NCI-H1694 treated with DMSO at 0.1 percent for 48 hours (cell line): ENCODE results near the gene CSF1R.

Experiments used
- DNase-seq: peaks from one replicate; lab custom pipeline; 2025; lab: John Stamatoyannopoulos, UW

CSF1R gene

DNA sequence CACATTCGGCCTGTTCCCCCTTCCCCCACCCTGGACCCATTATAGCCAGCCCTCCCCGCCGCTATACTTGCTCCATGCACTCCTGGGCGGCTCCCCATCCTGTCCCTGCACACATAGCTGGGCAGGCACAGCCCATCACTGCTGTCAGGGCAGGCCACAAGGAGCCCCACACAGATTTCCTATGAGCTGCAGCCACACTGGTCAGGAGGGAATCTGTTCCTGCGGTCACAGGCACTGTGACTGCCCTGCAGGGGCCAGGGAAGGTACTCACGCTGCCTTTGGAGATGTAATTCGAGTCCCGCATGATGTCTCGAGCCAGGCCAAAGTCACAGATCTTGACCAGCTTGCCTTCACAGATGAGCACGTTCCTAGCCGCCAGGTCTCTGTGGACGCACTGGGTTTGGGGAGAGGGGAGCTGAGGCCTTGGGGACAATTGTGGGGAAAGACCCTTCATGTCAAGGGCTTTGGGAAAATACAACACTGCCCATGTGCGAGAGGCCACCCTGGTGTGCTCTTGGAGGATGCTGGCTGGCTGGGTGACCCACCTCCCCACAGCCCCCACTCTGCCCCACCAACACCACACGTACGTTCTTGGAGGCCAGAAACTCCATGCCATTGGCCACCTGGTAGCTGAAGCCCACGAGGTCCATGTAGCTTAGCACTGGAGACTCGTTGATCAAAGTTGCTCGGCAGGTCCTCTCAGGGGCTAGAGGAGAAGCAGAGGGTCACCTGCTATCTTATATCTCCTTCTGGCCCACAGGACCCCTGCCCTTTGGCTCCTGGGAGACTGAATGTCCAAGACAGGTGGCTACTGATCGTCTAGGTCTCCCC is 34.5 kb upstream of the CSF1R start:
- no peak for DNase-seq

DNA sequence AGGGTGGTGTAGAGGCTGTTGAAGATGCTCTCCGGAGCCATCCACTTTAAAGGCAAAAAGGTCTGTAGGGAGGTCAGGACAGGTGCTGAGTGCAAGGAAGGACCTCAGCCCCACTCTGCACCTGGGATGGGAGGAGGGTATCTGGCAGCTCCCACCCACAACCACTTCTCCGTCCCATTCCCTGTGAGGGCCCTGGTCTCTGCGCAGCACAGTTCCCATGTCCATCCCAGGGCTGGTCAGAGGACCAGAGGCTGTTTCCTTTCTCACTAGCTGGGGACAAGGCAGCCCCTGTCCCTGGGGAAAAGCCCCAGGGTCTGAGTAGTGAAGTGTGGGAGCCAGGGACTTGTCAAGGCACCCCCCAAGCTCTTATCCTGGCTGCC is 33.7 kb upstream of the CSF1R start:
- no peak for DNase-seq

DNA sequence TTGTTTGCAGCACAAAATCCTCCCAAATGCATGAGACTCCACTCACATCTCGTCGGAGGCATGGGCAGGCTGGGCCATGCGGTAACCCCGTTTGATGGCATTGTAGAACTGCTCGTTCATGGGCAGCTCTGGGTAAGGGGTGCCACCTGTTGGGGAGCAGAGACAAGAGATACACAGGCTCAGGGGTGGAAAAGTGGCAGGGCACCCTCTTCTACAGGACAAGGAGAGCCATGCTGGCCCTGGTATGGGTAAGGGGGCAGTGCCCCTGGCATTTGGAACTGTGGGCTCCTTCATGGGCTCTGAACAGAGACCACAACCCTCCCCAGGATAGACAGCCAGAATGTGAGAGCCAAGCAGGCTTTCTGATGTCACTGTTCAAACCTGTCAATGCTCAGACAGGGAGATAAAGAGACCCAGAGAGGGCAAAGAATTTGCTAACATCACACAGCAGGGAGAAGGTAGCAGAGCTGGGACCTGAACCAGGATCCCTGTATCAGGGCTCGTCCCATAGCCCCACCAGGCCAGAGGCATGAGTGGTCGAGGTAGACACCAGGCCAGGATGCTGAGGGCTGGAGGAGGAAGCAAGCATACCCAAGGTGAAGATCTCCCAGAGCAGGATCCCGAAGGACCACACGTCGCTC is 33.2 kb upstream of the CSF1R start:
- no peak for DNase-seq

DNA sequence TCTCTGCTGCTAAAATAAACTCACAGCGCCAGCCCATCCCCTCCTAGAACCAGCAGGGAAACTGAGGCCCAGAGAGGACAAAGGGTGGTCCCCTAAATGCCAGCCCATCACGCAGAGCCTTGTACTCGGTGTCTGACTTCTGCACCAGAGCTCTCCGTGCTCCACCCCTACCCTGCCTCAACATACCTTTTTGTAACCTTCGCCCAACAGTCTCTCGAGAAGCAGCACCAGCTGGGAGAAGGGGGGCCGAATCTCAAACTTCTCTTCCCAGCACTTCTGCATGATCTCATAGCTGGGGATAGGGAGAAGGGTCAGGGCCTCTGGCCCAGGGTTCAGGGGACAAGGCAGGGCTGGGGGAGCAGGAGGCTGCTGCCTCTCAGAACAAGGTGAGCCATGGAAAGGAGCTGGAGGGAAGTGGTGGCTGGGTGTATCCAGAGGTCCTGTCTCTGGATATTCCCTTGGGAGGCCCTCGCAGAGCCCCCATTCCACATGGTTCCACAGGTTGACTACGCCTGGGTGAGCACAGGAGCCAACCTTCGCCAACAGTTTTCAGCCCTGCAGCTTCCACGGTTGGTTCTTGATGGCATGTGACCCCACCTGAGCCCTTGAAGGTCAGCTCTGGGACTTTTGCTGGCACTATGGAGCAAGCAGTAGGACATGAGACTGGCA is 32.3 kb upstream of the CSF1R start:
- DNase-seq: no peak

DNA sequence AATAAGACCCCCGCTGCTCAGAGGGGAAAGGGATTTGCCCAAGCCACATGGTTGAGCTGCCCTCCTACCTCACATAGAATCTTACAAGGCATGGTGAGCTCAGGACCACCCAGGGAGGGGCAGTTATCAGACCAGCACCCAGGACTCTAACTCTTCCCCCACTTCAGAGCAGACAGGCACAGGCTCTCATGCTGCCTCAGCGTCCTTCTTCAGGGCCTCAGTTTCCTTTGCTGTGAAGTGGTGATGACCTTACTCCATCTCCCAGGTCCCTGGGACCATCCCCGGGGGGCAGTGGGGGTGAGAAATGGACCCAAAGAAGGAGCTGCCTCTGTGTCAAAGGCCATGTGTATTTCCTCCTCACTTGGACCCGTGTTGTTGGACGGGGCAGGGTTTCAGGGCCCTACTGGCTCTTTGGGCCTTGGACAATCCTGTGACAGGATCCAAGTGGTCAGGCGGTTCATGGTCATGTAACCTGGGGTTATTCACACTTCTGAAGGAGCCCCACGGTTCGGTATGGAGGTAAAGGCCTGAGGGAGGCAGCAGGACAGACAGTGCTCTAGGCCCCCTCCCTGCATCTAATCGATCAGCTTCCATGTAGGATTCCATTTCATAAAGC is 31.7 kb upstream of the CSF1R start:
- DNase-seq: no peak

DNA sequence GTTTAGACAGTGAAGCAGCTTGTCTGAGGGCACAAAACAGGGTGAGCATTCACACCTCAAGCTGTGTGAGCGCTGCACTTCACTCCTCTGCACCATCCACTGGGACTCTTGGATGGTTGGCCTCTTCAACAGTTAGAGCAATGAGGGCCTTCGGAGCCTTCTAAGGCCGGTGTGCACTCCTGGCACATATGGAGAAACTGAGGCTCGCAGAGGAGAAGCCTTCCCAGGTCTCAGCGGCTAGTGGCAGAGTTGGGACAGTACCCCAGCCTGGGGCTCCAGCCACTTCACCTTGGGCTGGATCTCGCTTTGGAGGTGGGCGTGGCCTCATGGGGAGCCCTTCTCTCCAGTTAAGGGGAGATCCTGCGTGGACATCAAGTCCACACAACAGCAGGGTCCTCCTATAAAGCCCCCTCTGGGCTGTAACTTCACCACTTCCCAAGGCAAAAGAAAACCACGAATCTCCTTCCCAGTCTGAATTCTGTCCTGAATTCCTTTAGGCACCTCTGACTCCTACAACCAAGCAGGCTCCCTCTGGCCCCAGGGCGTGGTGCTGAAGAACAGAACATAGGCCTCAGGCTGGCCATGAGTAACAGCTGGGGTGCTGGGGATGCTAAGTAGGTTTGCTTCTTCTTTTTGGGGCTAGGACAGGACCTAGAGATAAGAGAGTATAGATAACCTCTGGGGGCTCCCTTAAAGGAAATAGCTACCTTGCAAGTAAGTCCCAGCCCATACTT is 30.5 kb upstream of the CSF1R start:
- no peak for DNase-seq

DNA sequence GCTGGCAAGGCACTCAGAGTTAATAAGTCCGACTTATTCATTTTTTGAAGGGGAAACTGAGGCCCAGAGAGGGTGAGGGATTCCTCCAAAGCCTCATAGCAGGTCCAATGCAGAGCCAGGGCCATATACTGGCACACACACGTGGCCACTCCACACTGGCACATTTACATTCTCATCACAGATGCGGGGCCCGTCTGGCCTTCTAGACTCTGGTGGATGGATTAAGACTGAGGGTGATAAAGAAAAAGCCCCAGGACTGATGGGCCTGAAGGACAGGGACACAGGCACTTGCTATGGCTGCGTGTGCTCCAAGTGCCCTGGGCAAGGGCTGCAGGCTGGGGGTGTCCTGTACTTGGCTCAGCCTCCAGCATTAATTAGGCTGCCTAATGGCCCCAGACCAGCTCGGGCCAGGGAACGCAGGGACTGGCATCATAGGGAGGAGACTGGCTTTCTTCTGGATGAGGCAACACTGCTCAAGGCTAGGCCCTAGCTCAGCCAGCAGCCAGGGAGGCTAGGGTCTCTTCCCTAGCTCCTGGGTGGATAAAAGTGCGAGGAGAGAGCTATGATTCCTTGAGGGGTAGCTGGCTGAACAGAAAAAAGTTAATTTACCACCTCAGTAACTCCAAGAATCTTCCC is 28.5 kb upstream of the CSF1R start:
- no peak for DNase-seq

DNA sequence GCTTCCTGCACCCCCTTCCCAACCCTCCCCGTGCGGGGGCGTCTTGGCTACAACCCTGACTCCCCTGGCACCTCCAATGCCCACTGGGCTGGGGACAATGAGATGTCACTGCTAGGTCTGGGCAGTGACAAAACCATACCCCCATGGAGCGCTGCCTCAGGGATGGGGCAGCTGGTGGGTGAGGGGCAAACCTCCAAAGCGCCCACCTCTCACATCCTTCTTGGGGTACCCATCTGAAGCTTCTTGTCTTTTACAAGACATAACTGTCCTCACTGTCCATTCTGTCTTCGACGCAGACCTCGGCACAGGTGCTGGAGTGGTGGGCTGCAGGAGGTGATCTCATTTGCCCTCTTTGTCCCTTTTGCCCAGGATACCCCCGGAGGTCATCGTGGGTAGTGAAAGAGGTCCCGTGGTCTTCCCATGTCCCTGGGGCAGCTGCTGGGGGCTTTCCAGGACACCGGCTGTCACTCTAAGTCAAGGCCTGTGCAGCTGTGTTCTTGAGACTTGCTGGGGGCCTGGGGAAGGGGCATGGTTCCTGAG is 27.8 kb upstream of the CSF1R start:
- DNase-seq: no peak

DNA sequence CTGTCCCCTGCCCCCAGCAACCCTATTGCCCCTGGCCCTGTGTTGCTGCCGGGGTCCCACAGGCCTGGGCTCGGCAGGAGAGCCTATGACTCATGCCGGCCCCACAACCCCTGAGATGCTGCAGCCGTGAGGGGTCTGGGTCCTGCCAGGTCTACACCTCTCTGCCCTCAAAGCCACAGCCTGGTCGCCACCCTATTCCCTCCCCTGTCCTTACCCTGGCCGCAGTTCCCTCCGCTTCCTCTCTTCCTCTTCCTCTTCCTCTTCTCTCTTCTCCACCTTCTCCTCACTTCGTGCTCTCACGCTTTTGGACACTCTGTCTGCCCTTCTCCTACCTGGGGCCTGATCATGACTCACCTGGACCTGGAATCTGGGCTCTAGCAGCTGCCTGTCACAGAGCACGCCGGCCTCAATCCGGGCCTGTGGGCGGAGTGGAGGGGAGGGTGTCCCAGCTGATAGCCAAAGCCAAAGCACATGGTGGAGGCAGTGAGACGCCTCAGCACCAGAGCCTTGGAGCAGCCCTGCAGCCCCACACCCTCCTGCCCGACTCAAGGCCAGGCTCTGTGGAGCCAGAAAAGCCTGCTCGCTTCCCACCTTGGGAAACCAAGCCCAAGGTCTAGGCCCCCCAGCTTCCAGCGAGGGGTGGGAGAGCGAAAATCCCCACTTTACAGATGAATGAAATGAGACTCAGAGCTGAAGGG is 26.8 kb upstream of the CSF1R start:
- DNase-seq: no peak

DNA sequence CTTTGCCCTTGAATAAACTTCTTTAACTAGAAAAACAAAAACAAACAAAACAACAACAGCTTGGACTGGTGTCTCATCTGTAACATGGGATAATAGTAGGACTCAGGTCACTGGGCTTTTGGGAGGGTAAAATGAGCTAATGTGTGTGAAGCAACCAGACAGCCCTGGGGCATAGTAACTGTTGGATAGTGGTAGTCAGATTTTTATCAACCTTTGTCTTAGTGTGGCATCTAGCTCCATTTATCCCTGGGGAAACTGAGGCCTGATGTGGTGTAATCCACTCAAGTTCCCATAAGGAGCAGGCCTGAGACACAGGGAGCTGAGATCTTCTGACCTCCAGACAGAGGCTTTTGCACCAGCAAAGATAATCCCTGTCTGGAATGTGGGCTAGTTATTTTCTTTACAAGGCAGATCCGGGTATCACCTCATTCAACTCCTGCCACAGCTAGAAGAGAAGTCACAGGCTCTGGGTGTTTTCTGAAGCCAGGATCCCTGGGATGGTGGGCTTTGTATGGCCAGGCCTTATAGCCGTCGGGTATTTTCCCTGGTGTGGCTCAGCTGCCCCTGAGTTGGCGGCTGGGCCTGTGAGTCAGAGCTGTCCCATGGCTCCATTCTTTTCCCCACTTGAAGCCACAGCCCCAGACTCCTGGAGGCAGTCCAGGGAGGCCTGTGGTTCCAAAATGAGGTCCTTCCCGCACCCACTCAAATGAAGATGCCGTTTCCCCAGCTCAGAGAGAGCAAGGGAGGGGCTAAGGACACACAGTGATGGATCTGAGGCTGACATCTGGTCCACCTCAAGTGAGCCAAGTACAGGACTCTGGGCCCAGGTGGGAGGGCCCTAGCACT is 26.1 kb upstream of the CSF1R start:
- DNase-seq: no peak

DNA sequence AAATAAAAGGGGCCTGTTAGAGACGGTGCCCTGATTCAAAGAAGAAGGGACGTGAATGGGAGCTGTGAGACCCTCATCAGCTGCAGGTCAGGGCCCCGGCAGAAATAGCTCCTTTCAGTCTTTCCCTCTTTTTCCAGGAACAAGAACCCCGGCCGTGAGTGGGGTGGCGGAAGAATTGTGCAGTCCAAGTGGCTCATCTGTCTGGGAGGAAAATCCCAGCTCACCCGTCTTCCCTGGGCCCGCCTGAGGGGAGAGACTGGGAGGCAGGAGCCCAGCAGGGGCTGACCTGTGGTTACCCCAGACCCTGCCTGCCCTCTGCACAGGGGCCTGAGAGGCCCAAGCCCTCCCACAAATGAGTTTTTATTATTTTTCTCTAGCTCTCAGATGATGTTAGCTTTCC is 24.8 kb upstream of the CSF1R start:
- DNase-seq: no peak

DNA sequence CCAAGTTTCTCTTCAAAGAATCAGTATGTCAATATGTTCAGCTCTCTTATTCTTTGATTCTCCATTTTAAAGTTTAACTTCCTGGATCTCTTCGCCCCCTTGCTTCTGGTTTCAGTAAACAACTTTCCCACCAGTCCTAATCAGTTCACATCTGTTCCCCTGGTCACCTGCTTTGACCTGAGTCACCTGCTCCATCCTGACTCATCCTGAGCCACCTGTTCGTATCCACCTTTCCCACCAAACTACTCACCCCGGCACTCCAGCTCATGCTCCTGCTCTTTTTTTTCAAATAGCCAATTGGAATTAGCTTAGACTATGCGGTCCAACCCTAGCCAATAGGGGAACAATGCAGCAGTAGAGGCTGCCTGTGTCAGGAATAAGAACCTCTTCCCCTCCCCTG is 23.6 kb upstream of the CSF1R start:
- no peak for DNase-seq

DNA sequence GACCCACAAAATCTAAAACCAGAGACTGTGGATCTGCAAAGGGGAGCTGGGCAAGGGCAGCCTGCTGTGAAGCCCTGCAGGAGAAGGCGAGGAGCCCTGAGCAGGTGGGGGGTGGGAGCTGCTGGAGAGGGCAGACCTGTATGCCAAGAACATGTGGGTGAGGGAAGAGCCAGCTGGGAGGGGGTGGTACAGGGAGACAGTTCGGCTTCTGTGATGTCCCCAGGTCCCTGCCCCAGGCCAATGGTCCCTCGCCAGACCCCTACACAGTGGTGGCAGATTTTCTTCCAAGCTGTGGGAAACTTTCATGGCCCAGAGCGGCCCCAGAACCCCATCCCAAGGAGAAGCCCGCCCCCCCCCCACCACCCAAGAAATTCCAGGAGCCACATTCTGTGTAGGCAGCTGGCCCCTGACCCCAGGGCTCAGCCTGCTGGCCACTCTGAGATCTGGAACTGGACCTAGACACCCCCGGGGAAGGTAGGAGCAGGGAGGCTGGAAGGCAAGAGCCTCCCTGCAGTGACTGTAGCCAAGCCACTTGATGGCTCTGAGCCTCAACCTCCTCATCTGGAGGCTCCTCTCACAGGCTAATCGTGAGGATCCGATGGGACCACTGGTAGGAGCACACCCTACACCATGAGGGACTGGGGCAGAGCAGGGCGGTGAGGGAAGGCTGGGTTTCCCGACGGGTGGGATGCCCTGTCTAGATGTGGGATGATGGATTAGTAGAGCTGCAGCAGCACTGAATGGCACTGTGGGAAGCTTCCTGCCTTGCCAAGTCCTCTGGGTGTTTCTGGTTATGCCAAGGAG is 22.6 kb upstream of the CSF1R start:
- no peak for DNase-seq

DNA sequence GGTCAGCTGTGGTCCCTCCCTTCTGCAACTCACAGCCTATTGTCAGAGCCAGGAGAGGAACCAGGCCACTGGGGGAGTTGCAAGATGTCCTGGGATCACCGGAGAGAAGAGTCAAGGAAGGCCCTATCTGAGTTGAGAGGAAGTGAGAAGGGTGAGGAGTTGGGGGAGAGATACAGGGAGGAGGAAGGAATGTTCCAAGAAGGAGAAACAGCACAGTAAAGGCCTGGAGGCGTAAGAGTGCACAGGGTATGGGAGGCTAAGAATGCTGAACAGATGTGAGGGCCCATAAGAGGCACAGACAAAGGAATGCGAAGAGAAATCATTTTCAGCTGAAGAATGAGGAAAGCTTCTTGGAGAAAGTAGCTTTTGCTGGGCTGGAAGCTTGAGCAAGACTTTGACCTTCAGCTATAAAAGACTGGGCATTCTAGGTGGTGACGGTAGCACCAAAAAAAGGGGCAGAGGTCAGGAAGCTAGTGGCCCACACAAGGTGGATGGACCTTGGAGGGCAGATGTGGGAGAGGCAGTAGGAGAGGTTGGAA is 21.6 kb upstream of the CSF1R start:
- DNase-seq: no peak

DNA sequence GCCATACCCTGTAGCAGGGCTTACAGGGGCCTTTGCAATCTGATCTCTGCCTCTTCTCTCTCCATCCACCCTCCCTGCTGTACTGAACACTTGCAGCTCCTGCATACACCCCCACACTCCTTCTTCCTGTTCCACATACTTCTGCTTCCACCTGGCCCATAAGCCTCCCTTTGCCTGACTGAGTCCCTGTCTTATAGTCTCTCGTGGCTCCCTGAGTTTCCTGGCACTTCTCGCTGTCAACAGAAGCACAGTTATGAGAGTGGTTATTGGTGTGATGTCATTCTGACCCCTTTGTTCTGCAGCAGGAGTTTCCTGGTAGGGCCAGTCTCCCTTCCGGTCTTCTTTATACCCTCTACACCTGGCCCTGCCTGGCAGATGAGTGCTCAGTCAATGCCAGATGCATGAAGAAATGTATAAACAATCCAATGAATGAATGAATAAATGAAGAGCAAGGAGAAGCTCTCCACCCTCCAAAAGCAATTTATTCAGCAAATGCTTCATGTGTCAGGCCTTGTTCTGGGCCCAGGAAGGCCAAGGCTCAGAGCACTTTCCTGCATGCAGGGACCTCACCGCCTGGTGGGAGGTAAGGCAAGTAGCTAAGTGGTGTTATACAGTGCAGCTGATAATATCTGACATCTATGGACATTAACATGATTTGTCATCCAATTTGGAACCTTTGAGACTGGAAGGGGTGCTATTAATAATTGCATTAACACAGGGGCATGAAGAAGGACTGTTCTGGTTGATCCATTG is 20.5 kb upstream of the CSF1R start:
- no peak for DNase-seq

DNA sequence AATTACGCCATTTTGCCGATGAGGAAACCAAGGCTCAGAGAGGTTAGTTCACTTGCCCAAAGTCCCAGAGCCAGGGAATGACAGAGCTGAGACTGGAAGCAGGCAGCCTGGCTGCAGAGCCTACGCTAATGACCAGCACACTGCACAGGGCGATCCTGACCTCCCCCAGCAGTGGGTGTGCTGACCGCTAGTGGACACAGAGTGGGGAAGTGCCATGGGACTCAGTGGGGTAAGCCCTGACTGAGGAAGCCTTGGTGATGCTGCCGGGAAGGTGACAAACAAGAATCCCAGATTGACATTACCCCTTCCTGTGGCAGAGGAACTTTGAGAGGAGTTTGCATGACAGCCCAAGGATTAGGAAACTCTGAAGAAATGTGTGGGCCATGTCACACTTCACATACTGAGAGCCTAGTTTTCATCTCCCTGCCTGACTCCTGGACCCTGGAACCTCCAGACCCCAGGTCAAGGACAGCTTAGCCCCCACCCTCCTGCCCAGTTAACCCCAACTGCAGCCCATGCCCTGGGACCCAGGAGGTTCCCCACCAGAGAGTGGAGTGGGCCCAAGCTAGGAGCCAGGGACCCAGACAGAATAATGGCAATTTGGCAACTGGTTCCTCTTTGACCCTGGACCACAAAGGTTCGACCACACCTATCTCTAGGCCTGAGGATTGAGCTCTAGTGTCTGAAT is 19.7 kb upstream of the CSF1R start:
- DNase-seq: no peak

DNA sequence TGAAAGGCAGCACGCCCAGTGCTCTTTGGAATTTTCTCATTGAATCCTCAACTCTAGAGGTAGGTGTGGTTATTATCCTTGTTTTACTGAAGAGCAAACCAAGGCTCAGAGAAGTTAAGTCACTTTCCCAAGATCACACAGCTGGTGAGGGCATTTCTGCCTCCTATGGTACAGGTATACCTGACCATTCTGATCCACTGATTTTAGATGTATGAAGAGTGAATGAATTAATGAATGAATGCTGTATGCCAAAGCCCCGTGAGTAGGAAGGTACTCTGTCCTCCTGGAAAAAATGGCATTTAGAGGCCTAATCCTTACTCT is 18.2 kb upstream of the CSF1R start:
- no peak for DNase-seq
